Measurements from ENCODE around the gene CMPK2.
A peak's percentile ranks its signal among the peaks of the same experiment; 100 is the strongest.

Gene CMPK2

DNA sequence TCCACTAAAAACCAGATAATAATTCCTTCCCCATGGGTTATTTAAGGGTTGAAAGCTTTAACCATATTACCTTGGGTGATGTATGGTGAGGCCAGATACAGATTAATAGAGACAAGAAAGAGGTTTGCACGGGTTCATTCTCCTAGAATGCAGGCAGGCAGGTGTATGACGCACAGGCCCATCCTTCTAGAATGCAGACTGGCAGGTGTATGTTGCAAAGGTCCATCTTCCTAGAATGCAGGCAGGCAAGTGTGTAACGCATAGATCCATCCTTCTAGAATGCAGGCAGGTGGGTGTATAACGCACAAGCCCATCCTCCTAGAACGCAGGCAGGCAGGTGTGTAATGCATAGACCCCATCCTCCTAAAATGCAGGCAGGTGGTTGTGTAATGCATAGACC is 15.8 kb upstream of the CMPK2 start:
- no peak overlapping the region for H3K4me3 ChIP-seq (ENCODE audit: low read depth, low read length)
- no peak for DNase-seq (ENCODE audit: low read depth)
- TF ChIP-seq, protein P1, sequence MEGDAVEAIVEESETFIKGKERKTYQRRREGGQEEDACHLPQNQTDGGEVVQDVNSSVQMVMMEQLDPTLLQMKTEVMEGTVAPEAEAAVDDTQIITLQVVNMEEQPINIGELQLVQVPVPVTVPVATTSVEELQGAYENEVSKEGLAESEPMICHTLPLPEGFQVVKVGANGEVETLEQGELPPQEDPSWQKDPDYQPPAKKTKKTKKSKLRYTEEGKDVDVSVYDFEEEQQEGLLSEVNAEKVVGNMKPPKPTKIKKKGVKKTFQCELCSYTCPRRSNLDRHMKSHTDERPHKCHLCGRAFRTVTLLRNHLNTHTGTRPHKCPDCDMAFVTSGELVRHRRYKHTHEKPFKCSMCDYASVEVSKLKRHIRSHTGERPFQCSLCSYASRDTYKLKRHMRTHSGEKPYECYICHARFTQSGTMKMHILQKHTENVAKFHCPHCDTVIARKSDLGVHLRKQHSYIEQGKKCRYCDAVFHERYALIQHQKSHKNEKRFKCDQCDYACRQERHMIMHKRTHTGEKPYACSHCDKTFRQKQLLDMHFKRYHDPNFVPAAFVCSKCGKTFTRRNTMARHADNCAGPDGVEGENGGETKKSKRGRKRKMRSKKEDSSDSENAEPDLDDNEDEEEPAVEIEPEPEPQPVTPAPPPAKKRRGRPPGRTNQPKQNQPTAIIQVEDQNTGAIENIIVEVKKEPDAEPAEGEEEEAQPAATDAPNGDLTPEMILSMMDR (IDR thresholded peaks at IDR 0.05; ENCODE audit: insufficient read depth, low read depth, low read length, missing control alignments) = no peak

DNA sequence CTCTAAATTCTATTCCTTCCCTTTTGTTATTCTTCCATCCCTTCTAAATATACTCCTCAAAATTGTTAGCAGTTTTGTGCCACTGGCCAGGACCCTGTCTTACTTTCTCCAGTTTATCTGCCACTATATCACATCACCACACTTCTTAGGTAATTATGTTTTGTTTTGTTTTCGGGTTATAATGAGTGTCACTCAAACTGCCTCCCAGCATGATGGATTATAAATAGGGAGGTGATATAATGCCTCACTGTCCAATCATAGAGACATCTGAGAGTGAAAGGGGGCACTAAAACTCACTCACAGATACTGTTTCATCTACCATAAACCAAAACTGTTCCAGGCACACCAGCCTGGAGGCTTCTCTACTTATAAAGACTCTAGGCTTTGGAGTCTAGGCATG is 15.3 kb upstream of the CMPK2 start:
- TF ChIP-seq, protein P1 (IDR thresholded peaks at IDR 0.05; ENCODE audit: insufficient read depth, low read depth, low read length, missing control alignments) = no peak
- H3K4me3 ChIP-seq (ENCODE audit: low read depth, low read length) = no peak overlapping the region
- DNase-seq (ENCODE audit: low read depth) = no peak

DNA sequence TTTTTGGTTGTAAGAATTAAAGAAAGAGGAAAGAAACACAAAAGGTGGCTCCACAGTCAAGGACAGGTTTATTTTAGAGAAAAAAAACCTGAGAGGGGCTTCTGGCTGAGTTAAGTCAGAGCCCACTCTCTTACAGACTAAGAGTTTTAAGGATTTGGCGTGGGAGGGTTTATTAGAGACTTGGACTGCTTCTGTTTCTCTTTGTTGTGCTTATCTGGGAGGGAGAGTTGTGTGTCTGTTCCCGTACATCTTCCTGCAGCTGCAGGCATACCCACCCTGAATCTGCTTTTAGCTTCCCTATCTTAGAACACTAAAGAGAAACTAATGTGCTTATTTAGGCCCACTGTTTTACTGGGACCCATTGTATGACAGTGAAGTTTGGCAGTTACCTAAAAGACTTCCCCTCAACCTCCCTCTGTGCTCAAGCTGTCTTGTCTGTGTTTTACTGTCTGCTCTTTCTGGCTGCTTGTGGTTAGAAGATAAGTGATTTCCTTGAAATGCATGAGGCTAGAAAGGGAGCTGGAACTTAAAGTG is 14.6 kb upstream of the CMPK2 start:
- no peak overlapping the region for H3K4me3 ChIP-seq (ENCODE audit: low read depth, low read length)
- TF ChIP-seq, protein P1 (IDR thresholded peaks at IDR 0.05; ENCODE audit: insufficient read depth, low read depth, low read length, missing control alignments) = no peak
- DNase-seq (ENCODE audit: low read depth) = no peak

DNA sequence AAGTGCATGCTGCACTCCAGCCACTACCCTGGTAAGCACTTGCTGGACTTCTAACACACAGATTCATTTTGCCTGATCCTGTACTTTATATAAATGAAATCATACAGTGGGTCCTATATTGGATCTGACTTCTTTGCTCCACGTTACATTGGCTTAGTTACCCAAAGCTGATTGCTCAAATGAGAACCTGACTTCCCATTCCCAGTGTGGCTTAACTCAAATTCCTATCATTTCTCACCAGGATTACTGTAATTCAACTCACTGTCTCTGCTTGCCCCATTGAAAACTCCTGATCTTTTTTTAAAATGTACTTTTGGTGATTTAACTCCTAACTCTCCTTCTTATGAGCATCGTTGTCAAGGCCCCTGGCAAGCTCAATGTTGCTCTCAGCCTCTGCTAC is 13.3 kb upstream of the CMPK2 start:
- no peak for DNase-seq (ENCODE audit: low read depth)
- no peak overlapping the region for H3K4me3 ChIP-seq (ENCODE audit: low read depth, low read length)
- TF ChIP-seq, protein P1 (IDR thresholded peaks at IDR 0.05; ENCODE audit: insufficient read depth, low read depth, low read length, missing control alignments) = no peak

DNA sequence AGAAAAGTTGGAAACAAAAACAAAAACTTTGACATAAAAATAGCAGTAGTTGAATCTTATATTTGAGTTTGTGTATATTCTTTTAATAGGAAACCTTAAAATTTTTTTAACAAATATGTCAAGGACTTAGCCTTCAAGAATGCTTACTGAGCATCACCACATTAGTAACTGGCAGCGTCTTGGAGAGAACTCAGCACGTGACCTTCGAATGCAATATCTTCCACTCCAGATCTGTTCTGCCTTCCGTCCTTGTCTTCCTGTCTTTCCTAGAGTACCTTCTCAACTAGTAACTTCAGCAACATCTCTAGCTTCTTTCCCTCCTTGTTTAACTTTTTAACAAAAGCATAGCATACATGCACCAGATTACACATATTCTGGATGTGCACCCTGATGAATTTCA is 12.8 kb upstream of the CMPK2 start:
- no peak overlapping the region for H3K4me3 ChIP-seq (ENCODE audit: low read depth, low read length)
- TF ChIP-seq, protein P1 (IDR thresholded peaks at IDR 0.05; ENCODE audit: insufficient read depth, low read depth, low read length, missing control alignments) = no peak
- DNase-seq (ENCODE audit: low read depth) = no peak

DNA sequence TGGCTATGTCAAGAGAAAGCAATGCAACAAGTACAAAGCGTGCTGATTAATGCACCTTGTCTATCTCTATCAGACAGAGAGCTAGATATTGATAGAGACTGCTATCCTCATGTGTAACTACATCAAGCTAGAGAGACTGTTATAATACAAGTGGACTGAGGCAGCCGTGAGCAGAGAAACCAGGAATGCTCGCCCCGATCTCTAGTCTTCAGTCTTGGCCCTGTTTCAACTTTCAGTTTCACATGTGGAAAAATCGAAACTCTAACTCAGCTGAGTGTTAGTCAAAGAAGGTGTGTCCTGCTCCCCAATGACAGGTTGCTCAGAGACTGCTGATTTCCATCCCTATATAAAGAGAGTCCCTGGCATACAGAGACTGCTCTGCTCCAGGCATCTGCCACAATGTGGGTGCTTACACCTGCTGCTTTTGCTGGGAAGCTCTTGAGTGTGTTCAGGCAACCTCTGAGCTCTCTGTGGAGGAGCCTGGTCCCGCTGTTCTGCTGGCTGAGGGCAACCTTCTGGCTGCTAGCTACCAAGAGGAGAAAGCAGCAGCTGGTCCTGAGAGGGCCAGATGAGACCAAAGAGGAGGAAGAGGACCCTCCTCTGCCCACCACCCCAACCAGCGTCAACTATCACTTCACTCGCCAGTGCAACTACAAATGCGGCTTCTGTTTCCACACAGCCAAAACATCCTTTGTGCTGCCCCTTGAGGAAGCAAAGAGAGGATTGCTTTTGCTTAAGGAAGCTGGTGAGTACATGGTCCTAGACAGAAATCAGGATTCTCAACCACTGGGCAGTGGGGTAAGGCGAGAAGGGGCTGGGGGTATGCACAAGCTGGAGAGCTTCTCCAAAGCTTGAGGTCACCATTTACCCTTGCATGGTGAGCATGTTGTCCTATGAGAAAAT is 11.9 kb upstream of the CMPK2 start, which contains the start of gene RSAD2:
TSS of gene RSAD2 (plus strand) at position 376 of the 903 bp plus-strand sequence. CDS start at position 400, 24 bp downstream.
- DNase-seq (ENCODE audit: low read depth) = peak; percentile 16
- no peak within 1 kb of the TSS for H3K4me3 ChIP-seq (ENCODE audit: low read depth, low read length)

More for the DNA sequence above, 11.9 kb upstream of the CMPK2 start, which contains the start of gene RSAD2:
- TF ChIP-seq, protein P1 (IDR thresholded peaks at IDR 0.05; ENCODE audit: insufficient read depth, low read depth, low read length, missing control alignments) = no peak

Data from GM12865 (cell line).